LNCAP (cell line): Measurements from ENCODE around the gene TMEM132C.
A peak's percentile ranks its signal among the peaks of the same experiment; 100 is the strongest.

Source experiments
- CTCF ChIP-seq: fragments of 450-650 bp; IDR thresholded peaks from 2 replicates; pipeline ENCODE4 v1.5.1; 2017; ENCODE audit warnings: mild to moderate bottlenecking

The TMEM132C gene

GRCh38 chr12:128245905-128246304 is 21.1 kb upstream of the TMEM132C start:
- no peak for TF ChIP-seq CTCF

- TF ChIP-seq CTCF, result no peak
These were observed 16.9 kb upstream of the TMEM132C start for GRCh38 chr12:128250096-128250495.

- no peak for TF ChIP-seq CTCF
These were observed 8.0 kb upstream of the TMEM132C start for GRCh38 chr12:128258866-128259555.

GRCh38 chr12:128259556-128260070 is 7.4 kb upstream of the TMEM132C start:
- TF ChIP-seq CTCF, result peak; percentile 10; the same call in 1 of the 2 replicates

GRCh38 chr12:128261757-128262156 is 5.2 kb upstream of the TMEM132C start:
- TF ChIP-seq CTCF, result no peak

GRCh38 chr12:128265566-128265965 is 1.4 kb upstream of the TMEM132C start:
- TF ChIP-seq CTCF, result no peak

- no peak for TF ChIP-seq CTCF
These were observed 884 bp upstream of the TMEM132C start for GRCh38 chr12:128266086-128266485.
